ENCODE data around the gene ACTG2. TPM values are rescaled to one million over a fixed set of nuclear protein-coding genes. Genes with fewer than 3 reads are reported as not detected.

The ACTG2 gene
- total and polyA plus RNA-seq, 10 of the 15 experiments (the other 5 are each of a cell fraction or from before 2014, with no cell fraction given): 0.06 to 0.97 (median 0.12) TPM; not detected in 7

GRCh38 chr2:73901143-73901542 is 8.3 kb downstream of the ACTG2 start:
- Histone ChIP-seq H3K9me3 (replicated peaks; ENCODE audit: control insufficient read depth, insufficient read depth, low read length) (no peaks in the 10 kb centered on the region), H3K4me1 (ENCODE audit: control insufficient read depth, insufficient read depth, low read length) (peaks cover 12% of the 10 kb centered on the region), H3K4me2 (ENCODE audit: control insufficient read depth, insufficient read depth) (no peak overlapping the region), H2AFZ (ENCODE audit: control insufficient read depth, low read depth, low read length) (no peak overlapping the region), H4K20me1 (ENCODE audit: control insufficient read depth, insufficient read depth) (no peaks in the 10 kb centered on the region), H3K79me2 (ENCODE audit: control insufficient read depth, insufficient read depth, low read length) (no peaks in the 10 kb centered on the region), H3K36me3 (ENCODE audit: control insufficient read depth in 2 of 2, insufficient read depth in 2 of 2, low read length in 1 of 2) (no peaks in the 10 kb centered on the region), H3K9ac (ENCODE audit: control insufficient read depth, insufficient read depth, low read length) (no peak overlapping the region), H3K27me3 (replicated peaks in 1 of 2; ENCODE audit: control insufficient read depth in 2 of 2, insufficient read depth in 2 of 2, low read length in 1 of 2) (no peaks in the 10 kb centered on the region; a peak in 1 of 4 replicates), H3K4me3 (no peak overlapping the region), H3K27ac (ENCODE audit: control insufficient read depth, insufficient read depth) (no peak overlapping the region)
- intact Hi-C loops (cut with micrococcal nuclease; ENCODE audit: unreplicated experiment) (no loop called here), in situ Hi-C loops (cut with MboI) (no loop called here)
- TF ChIP-seq IKZF2 (IDR thresholded peaks at IDR 0.05) (no peak), YBX1 (IDR thresholded peaks at IDR 0.05) (no peak), GATAD2B (conservative IDR thresholded peaks at IDR 0.05; ENCODE audit: low read depth) (no peak)
- FAIRE-seq (no peak), DNase-seq (ENCODE audit: low read depth, low spot score) (no peak), ATAC-seq (no peak)
- RAD21 ChIA-PET (ENCODE audit: unreplicated experiment): no interaction called here
- SMC1A ChIA-PET (ENCODE audit: uncharacterized antibody, unreplicated experiment): no interaction called here
- CTCF ChIA-PET: interaction anchor here (0.6 kb wide), 1 partner anchor 92 kb away, joined by 3 read pairs; no protein-coding TSS in a partner anchor
- WGBS (ENCODE audit: insufficient coverage, insufficient replicate concordance, low lambda C conversion rate, missing lambda C conversion rate): 77% methylated on average over 10 of the region's 10 CpGs
- POLR2A ChIA-PET: no interaction called here
- no TSS peak for BruUV-seq (replicated peaks)

- ChIA-PET CTCF (interaction anchor here (1.0 to 2.7 kb wide), 4 partner anchors 64 to 245 kb away, joined by 3 to 9 read pairs (median 6); no protein-coding TSS in a partner anchor), RAD21 (ENCODE audit: unreplicated experiment) (interaction anchor here (1.6 kb wide), 1 partner anchor 78 kb away, joined by 4 read pairs; no protein-coding TSS in a partner anchor), SMC1A (ENCODE audit: uncharacterized antibody, unreplicated experiment) (interaction anchor here (1.0 kb wide), 1 partner anchor 174 kb away, joined by 3 read pairs; no protein-coding TSS in a partner anchor), POLR2A (no interaction called here)
- Histone ChIP-seq H3K4me3 (no peak overlapping the region), H3K27me3 (replicated peaks in 1 of 2; ENCODE audit: control insufficient read depth in 2 of 2, insufficient read depth in 2 of 2, low read length in 1 of 2) (no peaks in the 10 kb centered on the region; a peak in 1 of 4 replicates), H3K9ac (ENCODE audit: control insufficient read depth, insufficient read depth, low read length) (no peak overlapping the region), H3K4me2 (ENCODE audit: control insufficient read depth, insufficient read depth) (no peak overlapping the region), H2AFZ (ENCODE audit: control insufficient read depth, low read depth, low read length) (no peak overlapping the region), H3K4me1 (ENCODE audit: control insufficient read depth, insufficient read depth, low read length) (peaks cover 1% of the 10 kb centered on the region), H3K36me3 (ENCODE audit: control insufficient read depth in 2 of 2, insufficient read depth in 2 of 2, low read length in 1 of 2) (no peaks in the 10 kb centered on the region), H3K27ac (ENCODE audit: control insufficient read depth, insufficient read depth) (no peak overlapping the region), H4K20me1 (ENCODE audit: control insufficient read depth, insufficient read depth) (no peaks in the 10 kb centered on the region), H3K79me2 (ENCODE audit: control insufficient read depth, insufficient read depth, low read length) (no peaks in the 10 kb centered on the region), H3K9me3 (replicated peaks; ENCODE audit: control insufficient read depth, insufficient read depth, low read length) (no peaks in the 10 kb centered on the region)
- intact Hi-C loops (cut with micrococcal nuclease; ENCODE audit: unreplicated experiment): no loop called here
- WGBS (ENCODE audit: insufficient coverage, insufficient replicate concordance, low lambda C conversion rate, missing lambda C conversion rate): 71% methylated on average over 4 of the region's 4 CpGs
- no peak for DNase-seq (ENCODE audit: low read depth, low spot score)
- no TSS peak for BruUV-seq (replicated peaks)
- ATAC-seq: no peak
- in situ Hi-C loops (cut with MboI): no loop called here
- no peak for FAIRE-seq
- TF ChIP-seq MTA3 (IDR thresholded peaks at IDR 0.05; ENCODE audit: borderline replicate concordance, low read length) (no peak), NFYA (IDR thresholded peaks at IDR 0.05; ENCODE audit: borderline replicate concordance, low read depth, low read length) (no peak), PKNOX1 (IDR thresholded peaks at IDR 0.05) (no peak), MEF2B (IDR thresholded peaks at IDR 0.05; ENCODE audit: partially characterized antibody, poor library complexity, severe bottlenecking) (no peak), EZH2 (IDR thresholded peaks at IDR 0.05; ENCODE audit: borderline replicate concordance, control insufficient read depth, low read depth, low read length) (no peak)
- TF ChIP-seq, protein P1, sequence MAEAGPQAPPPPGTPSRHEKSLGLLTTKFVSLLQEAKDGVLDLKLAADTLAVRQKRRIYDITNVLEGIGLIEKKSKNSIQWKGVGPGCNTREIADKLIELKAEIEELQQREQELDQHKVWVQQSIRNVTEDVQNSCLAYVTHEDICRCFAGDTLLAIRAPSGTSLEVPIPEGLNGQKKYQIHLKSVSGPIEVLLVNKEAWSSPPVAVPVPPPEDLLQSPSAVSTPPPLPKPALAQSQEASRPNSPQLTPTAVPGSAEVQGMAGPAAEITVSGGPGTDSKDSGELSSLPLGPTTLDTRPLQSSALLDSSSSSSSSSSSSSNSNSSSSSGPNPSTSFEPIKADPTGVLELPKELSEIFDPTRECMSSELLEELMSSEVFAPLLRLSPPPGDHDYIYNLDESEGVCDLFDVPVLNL (IDR thresholded peaks at IDR 0.05; ENCODE audit: low read depth, low read length): no peak
- TF ChIP-seq, protein P2, sequence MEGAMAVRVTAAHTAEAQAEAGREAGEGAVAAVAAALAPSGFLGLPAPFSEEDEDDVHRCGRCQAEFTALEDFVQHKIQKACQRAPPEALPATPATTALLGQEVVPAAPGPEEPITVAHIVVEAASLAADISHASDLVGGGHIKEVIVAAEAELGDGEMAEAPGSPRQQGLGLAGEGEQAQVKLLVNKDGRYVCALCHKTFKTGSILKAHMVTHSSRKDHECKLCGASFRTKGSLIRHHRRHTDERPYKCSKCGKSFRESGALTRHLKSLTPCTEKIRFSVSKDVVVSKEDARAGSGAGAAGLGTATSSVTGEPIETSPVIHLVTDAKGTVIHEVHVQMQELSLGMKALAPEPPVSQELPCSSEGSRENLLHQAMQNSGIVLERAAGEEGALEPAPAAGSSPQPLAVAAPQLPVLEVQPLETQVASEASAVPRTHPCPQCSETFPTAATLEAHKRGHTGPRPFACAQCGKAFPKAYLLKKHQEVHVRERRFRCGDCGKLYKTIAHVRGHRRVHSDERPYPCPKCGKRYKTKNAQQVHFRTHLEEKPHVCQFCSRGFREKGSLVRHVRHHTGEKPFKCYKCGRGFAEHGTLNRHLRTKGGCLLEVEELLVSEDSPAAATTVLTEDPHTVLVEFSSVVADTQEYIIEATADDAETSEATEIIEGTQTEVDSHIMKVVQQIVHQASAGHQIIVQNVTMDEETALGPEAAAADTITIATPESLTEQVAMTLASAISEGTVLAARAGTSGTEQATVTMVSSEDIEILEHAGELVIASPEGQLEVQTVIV (IDR thresholded peaks at IDR 0.05; ENCODE audit: borderline replicate concordance, partially characterized antibody): no peak
Observed at GRCh38 chr2:73902284-73902683, 9.5 kb downstream of the ACTG2 start.
